Hepatocyte (in vitro differentiated cells): Measurements from ENCODE around the gene ANKRD28. TPM values are rescaled to one million over a fixed set of nuclear protein-coding genes. Genes with fewer than 3 reads are reported as not detected.

Source experiments
- DNase-seq: peaks from one replicate; pipeline ENCODE4 v3.0.0-alpha.2; 2016; ENCODE audit warnings: low spot score
- H2AFZ ChIP-seq: fragments of 200-600 bp; sonication (generic); 2 replicates; pipeline ENCODE4 v1.6.0; 2016; ENCODE audit warnings: antibody characterized with exemption, mild to moderate bottlenecking
- H3K27ac ChIP-seq: fragments of 200-600 bp; sonication (generic); 2 replicates; pipeline ENCODE4 v1.5.1; 2016; ENCODE audit warnings: mild to moderate bottlenecking
- H3K27me3 ChIP-seq: fragments of 200-600 bp; sonication (generic); 2 replicates; pipeline ENCODE4 v1.6.1; 2016
- H3K36me3 ChIP-seq: fragments of 200-600 bp; sonication (generic); replicated peaks from 2 replicates; pipeline ENCODE4 v1.5.1; 2016; ENCODE audit warnings: low read depth; ENCODE audit not compliant: insufficient read depth
- H3K4me1 ChIP-seq: fragments of 200-600 bp; sonication (generic); 2 replicates; pipeline ENCODE4 v1.5.1; 2016; ENCODE audit warnings: mild to moderate bottlenecking, moderate library complexity; ENCODE audit not compliant: insufficient read depth
- H3K4me2 ChIP-seq: fragments of 200-600 bp; sonication (generic); 2 replicates; pipeline ENCODE4 v1.6.0; 2016
- H3K4me3 ChIP-seq: fragments of 200-600 bp; sonication (generic); 2 replicates; pipeline ENCODE4 v1.5.1; 2016; ENCODE audit warnings: mild to moderate bottlenecking
- H3K79me2 ChIP-seq: fragments of 200-600 bp; sonication (generic); 2 replicates; pipeline ENCODE4 v1.6.0; 2017; ENCODE audit warnings: mild to moderate bottlenecking
- H3K9me2 ChIP-seq: fragments of 200-600 bp; sonication (generic); replicated peaks from 2 replicates; pipeline ENCODE4 v1.6.0; 2017; ENCODE audit warnings: mild to moderate bottlenecking; ENCODE audit not compliant: insufficient read depth
- H3K9me3 ChIP-seq: fragments of 200-600 bp; sonication (generic); 2 replicates; pipeline ENCODE4 v1.5.1; 2016; ENCODE audit warnings: low read depth, mild to moderate bottlenecking
- H4K20me1 ChIP-seq: fragments of 200-600 bp; sonication (generic); 2 replicates; pipeline ENCODE4 v1.6.0; 2016; ENCODE audit warnings: mild to moderate bottlenecking; ENCODE audit not compliant: insufficient read depth, poor library complexity, severe bottlenecking
- EZH2 ChIP-seq: fragments of 200-600 bp; sonication (generic); IDR thresholded peaks from 2 replicates; pipeline ENCODE4 v1.6.1; 2016; ENCODE audit warnings: antibody characterized with exemption, mild to moderate bottlenecking, borderline replicate concordance
- EZH2phosphoT487 ChIP-seq: fragments of 200-600 bp; sonication (generic); IDR thresholded peaks from one replicate; pipeline ENCODE4 v1.6.1; 2018; ENCODE audit warnings: antibody characterized with exemption, mild to moderate bottlenecking, low read depth, moderate library complexity; ENCODE audit not compliant: unreplicated experiment, severe bottlenecking
- WGBS: methylation state at CpG from one replicate; pipeline ENCODE4 v1.1.6; 2016; ENCODE audit warnings: low lambda C conversion rate; ENCODE audit errors: missing lambda C conversion rate; 5-methylcytosine and 5-hydroxymethylcytosine counted together
- polyA plus RNA-seq: library from polyadenylated mRNA; unstranded; fragments of >200 nt; fragmentation: Nextera tagmentation; extraction: Ambion mirVana; gene quantifications from 2 replicates; pipeline ENCODE4 v1.2.1, GENCODE V29; 2016
- total RNA-seq: library from RNA; depleted of rRNA; stranded (reverse); fragments of >200 nt; gene quantifications from 2 replicates; pipeline ENCODE4 v1.2.3, GENCODE V29; 2014
- TF ChIP-seq, protein P1 (sequence below): fragments of 200-600 bp; sonication (generic); IDR thresholded peaks from 2 replicates; pipeline ENCODE4 v1.5.1; 2016; ENCODE audit warnings: antibody characterized with exemption, mild to moderate bottlenecking; ENCODE audit not compliant: poor library complexity

Gene ANKRD28
- total and polyA plus RNA-seq, 2 experiments from 2014 or later: 12.3 to 40.6 TPM

DNA sequence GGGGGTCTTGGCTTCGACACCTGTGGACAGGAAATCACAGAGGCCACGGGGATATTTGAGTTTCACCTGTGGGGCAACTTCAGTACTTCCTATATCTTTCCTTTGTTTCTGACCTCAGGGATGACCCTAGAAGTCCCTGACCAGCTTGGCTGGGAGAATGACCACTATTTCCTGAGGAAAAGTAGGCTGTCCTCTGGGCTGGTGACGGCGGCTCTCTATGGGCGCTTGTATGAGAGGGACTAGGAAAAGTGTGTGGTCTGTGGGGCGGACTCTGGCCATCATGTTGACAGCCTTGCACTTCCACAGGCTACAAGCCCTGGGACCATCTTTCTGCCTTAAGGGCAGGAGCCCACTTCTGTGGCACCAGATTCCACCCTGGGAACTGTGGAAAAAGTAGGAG lies 152.5 kb downstream of the ANKRD28 start:
- no peaks in the 10 kb centered on the region for H3K27me3 ChIP-seq
- H3K36me3 ChIP-seq: no peaks in the 10 kb centered on the region
- no peaks in the 10 kb centered on the region for H3K9me3 ChIP-seq
- TF ChIP-seq, protein P1, sequence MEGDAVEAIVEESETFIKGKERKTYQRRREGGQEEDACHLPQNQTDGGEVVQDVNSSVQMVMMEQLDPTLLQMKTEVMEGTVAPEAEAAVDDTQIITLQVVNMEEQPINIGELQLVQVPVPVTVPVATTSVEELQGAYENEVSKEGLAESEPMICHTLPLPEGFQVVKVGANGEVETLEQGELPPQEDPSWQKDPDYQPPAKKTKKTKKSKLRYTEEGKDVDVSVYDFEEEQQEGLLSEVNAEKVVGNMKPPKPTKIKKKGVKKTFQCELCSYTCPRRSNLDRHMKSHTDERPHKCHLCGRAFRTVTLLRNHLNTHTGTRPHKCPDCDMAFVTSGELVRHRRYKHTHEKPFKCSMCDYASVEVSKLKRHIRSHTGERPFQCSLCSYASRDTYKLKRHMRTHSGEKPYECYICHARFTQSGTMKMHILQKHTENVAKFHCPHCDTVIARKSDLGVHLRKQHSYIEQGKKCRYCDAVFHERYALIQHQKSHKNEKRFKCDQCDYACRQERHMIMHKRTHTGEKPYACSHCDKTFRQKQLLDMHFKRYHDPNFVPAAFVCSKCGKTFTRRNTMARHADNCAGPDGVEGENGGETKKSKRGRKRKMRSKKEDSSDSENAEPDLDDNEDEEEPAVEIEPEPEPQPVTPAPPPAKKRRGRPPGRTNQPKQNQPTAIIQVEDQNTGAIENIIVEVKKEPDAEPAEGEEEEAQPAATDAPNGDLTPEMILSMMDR: no peak
- no peak for TF ChIP-seq EZH2
- no peak for TF ChIP-seq EZH2phosphoT487
- H3K79me2 ChIP-seq: no peaks in the 10 kb centered on the region
- H3K9me2 ChIP-seq: no peaks in the 10 kb centered on the region
- WGBS: 98% methylated on average over 6 of the region's 6 CpGs
- DNase-seq: no peak
- H4K20me1 ChIP-seq: no peaks in the 10 kb centered on the region
- peak overlapping the region; percentile 74 for H3K27ac ChIP-seq
- H3K4me1 ChIP-seq: no peaks in the 10 kb centered on the region
- no peak overlapping the region for H2AFZ ChIP-seq
- no peak overlapping the region for H3K4me2 ChIP-seq
- no peak overlapping the region for H3K4me3 ChIP-seq

DNA sequence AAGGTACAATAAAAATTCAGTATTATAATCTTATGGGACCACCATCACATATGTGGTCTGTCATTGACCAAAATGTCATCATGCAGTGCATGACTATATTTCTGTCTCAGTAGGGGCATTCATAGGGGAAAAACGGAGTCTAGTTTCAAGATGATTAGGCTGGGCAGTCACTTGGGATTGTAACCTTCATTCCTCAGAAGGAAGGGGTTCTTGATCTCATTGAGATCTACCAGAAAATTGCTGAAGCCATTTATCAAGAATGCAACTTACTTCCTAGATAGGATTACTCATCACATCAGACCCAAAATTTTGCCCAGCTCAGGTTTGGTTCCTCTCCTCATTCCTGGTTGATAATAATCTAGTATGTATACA lies 158.9 kb downstream of the ANKRD28 start:
- Histone ChIP-seq H3K9me2 (no peaks in the 10 kb centered on the region), H3K36me3 (no peaks in the 10 kb centered on the region), H3K4me1 (peaks cover 18% of the 10 kb centered on the region), H4K20me1 (no peaks in the 10 kb centered on the region), H3K4me3 (no peak overlapping the region), H3K79me2 (no peaks in the 10 kb centered on the region), H3K27me3 (no peaks in the 10 kb centered on the region), H2AFZ (no peak overlapping the region), H3K9me3 (no peaks in the 10 kb centered on the region), H3K4me2 (no peak overlapping the region), H3K27ac (peak overlapping the region; percentile 22)
- no peak for TF ChIP-seq EZH2
- TF ChIP-seq, protein P1: no peak
- TF ChIP-seq EZH2phosphoT487: no peak
- no peak for DNase-seq
- 100% methylated on average over 1 of the region's 1 CpG for WGBS

DNA sequence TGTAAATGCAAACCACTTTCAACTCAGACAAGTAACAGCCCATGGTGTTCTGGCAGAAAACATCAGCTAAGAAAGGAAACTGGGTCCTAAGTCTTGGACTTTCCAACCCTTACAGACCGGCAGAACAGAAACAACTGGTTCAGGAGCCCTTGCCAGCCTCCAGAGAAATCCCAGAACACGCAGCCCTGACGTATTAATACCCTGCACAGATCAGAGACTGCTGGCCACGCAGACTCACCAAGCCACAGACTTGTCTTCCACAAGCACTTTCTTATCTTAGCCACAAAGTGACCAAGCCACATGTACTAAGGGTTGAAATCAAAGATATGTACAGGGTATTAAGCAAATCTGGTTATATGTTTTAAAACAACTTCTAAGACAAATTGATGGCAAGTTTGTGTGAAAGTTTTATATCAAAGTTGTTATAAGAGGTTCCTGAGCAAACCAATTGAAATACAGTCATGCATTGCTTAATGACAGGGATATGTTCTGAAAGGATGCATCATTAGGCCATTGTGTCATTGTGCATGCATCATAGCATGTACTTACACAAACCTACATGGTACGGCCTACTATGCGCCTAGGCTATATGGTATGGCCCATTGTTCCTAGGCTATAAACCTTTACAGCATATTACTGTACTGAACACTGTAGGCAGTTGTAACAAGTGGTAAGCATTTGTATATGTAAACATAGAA lies 159.4 kb downstream of the ANKRD28 start:
- Histone ChIP-seq H3K9me3 (no peaks in the 10 kb centered on the region), H3K4me3 (no peak overlapping the region), H2AFZ (no peak overlapping the region), H4K20me1 (no peaks in the 10 kb centered on the region), H3K4me2 (no peak overlapping the region), H3K4me1 (peaks cover 24% of the 10 kb centered on the region), H3K27ac (peak overlapping the region; percentile 22), H3K36me3 (no peaks in the 10 kb centered on the region), H3K27me3 (no peaks in the 10 kb centered on the region), H3K9me2 (no peaks in the 10 kb centered on the region), H3K79me2 (no peaks in the 10 kb centered on the region)
- TF ChIP-seq EZH2phosphoT487 (no peak), EZH2 (no peak)
- TF ChIP-seq, protein P1: no peak
- WGBS: 84% methylated on average over 6 of the region's 6 CpGs
- peak; percentile 25 for DNase-seq
